Loucy (cell line): ENCODE results near the gene DAPK1.

Experiments
- H2AFZ ChIP-seq: fragments of 200-600 bp; sonication (generic); 2 replicates; pipeline ENCODE4 v1.6.0; 2016; ENCODE audit warnings: antibody characterized with exemption, mild to moderate bottlenecking, low read length, moderate library complexity
- H3F3A ChIP-seq: fragments of 200-600 bp; 2 replicates; pipeline ENCODE4 v1.6.0; 2016; ENCODE audit warnings: antibody characterized with exemption, low read depth, mild to moderate bottlenecking
- H3K27me3 ChIP-seq: fragments of 200-600 bp; sonication (generic); 2 replicates; pipeline ENCODE4 v1.6.1; 2014; ENCODE audit warnings: low read length, mild to moderate bottlenecking; ENCODE audit not compliant: insufficient read depth, poor library complexity, severe bottlenecking
- H3K36me3 ChIP-seq: fragments of 200-600 bp; sonication (generic); 2 replicates; pipeline ENCODE4 v1.6.1; 2016; ENCODE audit warnings: low read length; ENCODE audit not compliant: insufficient read depth
- H3K4me1 ChIP-seq: fragments of 200-600 bp; sonication (generic); 2 replicates; pipeline ENCODE4 v1.5.1; 2014; ENCODE audit warnings: low read length, mild to moderate bottlenecking; ENCODE audit not compliant: insufficient read depth, poor library complexity, severe bottlenecking
- H3K4me2 ChIP-seq: fragments of 200-600 bp; sonication (generic); 2 replicates; pipeline ENCODE4 v1.6.0; 2014; ENCODE audit warnings: antibody characterized with exemption, low read length, low read depth, mild to moderate bottlenecking; ENCODE audit not compliant: poor library complexity, severe bottlenecking
- H3K4me3 ChIP-seq: fragments of 200-600 bp; sonication (generic); 2 replicates; pipeline ENCODE4 v1.5.1; 2014; ENCODE audit warnings: low read length, mild to moderate bottlenecking, mixed read lengths; ENCODE audit not compliant: poor library complexity, severe bottlenecking
- H3K79me2 ChIP-seq: fragments of 200-600 bp; sonication (generic); 2 replicates; pipeline ENCODE4 v1.6.1; 2014; ENCODE audit warnings: low read length; ENCODE audit not compliant: insufficient read depth
- H3K9ac ChIP-seq: fragments of 200-600 bp; sonication (generic); 2 replicates; pipeline ENCODE4 v1.6.0; 2014; ENCODE audit warnings: mild to moderate bottlenecking, low read depth, low read length, moderate library complexity; ENCODE audit not compliant: poor library complexity, severe bottlenecking
- H3K9me2 ChIP-seq: fragments of 200-600 bp; sonication (generic); replicated peaks from 2 replicates; pipeline ENCODE4 v1.6.1; 2016; ENCODE audit warnings: low read depth, low read length, mixed read lengths
- H3K9me3 ChIP-seq: fragments of 200-600 bp; sonication (generic); 2 replicates; pipeline ENCODE4 v1.6.1; 2014; ENCODE audit warnings: mild to moderate bottlenecking, antibody characterized with exemption, low read length, low read depth; ENCODE audit not compliant: insufficient read depth
- H4K20me1 ChIP-seq: fragments of 200-600 bp; sonication (generic); 2 replicates; pipeline ENCODE4 v1.6.0; 2014; ENCODE audit warnings: antibody characterized with exemption, low read length, mild to moderate bottlenecking; ENCODE audit not compliant: insufficient read depth, poor library complexity, severe bottlenecking
- EZH2phosphoT487 ChIP-seq: fragments of 200-600 bp; IDR thresholded peaks from 2 replicates; pipeline ENCODE4 v1.6.1; 2018; ENCODE audit warnings: antibody characterized with exemption, mild to moderate bottlenecking, moderate library complexity, borderline replicate concordance
- TF ChIP-seq, protein P1 (sequence below): fragments of 200-600 bp; sonication (generic); conservative IDR thresholded peaks from 2 replicates; pipeline ENCODE4 v1.5.1; 2014; ENCODE audit warnings: mild to moderate bottlenecking, antibody characterized with exemption, low read length

Gene DAPK1

DNA sequence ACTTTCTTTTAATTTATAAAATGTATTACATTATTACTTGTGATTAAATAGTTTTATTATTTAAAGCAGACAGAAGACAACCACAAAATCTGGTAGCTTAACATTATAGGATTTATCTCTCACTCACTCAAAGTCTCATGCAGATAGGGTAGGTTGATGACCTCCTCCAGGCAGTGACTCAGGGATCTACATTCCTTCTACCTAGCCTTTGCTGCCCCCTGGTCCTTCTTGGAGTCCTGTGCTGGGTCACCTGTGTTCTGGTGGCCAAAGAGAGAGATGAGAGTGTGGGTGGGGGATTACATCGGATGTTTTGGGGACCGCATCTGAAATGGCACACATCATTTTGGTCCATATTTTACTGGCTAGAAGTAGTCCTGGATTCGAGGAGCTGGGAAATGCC lies 132.6 kb downstream of the DAPK1 start:
- Histone ChIP-seq H3K4me1 (no peaks in the 10 kb centered on the region), H2AFZ (no peak overlapping the region), H3K36me3 (no peaks in the 10 kb centered on the region), H3K79me2 (no peaks in the 10 kb centered on the region), H3K9ac (no peak overlapping the region), H3K27me3 (no peaks in the 10 kb centered on the region), H3K9me2 (no peaks in the 10 kb centered on the region), H3K4me3 (no peak overlapping the region), H3F3A (no peaks in the 10 kb centered on the region), H4K20me1 (no peaks in the 10 kb centered on the region), H3K4me2 (no peak overlapping the region), H3K9me3 (no peaks in the 10 kb centered on the region)
- TF ChIP-seq EZH2phosphoT487: no peak
- TF ChIP-seq, protein P1, sequence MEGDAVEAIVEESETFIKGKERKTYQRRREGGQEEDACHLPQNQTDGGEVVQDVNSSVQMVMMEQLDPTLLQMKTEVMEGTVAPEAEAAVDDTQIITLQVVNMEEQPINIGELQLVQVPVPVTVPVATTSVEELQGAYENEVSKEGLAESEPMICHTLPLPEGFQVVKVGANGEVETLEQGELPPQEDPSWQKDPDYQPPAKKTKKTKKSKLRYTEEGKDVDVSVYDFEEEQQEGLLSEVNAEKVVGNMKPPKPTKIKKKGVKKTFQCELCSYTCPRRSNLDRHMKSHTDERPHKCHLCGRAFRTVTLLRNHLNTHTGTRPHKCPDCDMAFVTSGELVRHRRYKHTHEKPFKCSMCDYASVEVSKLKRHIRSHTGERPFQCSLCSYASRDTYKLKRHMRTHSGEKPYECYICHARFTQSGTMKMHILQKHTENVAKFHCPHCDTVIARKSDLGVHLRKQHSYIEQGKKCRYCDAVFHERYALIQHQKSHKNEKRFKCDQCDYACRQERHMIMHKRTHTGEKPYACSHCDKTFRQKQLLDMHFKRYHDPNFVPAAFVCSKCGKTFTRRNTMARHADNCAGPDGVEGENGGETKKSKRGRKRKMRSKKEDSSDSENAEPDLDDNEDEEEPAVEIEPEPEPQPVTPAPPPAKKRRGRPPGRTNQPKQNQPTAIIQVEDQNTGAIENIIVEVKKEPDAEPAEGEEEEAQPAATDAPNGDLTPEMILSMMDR: no peak

DNA sequence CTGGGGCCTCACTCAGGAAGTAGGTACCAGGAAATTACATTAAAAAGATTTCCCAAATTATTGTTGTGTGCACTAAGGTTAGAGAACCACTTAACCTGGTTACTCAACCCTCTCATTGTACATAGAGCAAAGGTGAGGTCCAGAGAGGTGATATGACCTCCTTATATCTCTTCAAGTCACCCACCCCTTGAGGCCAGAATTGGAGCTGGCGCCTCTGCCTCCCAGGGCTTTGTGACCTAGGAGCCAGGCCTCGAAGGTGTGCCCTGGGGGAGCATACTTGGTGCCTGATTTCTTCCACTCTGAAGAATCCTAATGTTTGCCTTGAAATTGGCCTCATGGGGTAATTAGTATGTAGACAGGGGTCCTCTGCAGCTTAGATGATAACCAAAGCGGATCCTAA lies 133.2 kb downstream of the DAPK1 start:
- Histone ChIP-seq H3F3A (no peaks in the 10 kb centered on the region), H2AFZ (no peak overlapping the region), H3K9me2 (no peaks in the 10 kb centered on the region), H3K27me3 (no peaks in the 10 kb centered on the region), H3K9ac (no peak overlapping the region), H3K4me3 (no peak overlapping the region), H3K79me2 (no peaks in the 10 kb centered on the region), H3K36me3 (no peaks in the 10 kb centered on the region), H3K4me2 (no peak overlapping the region), H4K20me1 (no peaks in the 10 kb centered on the region), H3K4me1 (no peaks in the 10 kb centered on the region), H3K9me3 (no peaks in the 10 kb centered on the region)
- TF ChIP-seq, protein P1: no peak
- no peak for TF ChIP-seq EZH2phosphoT487

DNA sequence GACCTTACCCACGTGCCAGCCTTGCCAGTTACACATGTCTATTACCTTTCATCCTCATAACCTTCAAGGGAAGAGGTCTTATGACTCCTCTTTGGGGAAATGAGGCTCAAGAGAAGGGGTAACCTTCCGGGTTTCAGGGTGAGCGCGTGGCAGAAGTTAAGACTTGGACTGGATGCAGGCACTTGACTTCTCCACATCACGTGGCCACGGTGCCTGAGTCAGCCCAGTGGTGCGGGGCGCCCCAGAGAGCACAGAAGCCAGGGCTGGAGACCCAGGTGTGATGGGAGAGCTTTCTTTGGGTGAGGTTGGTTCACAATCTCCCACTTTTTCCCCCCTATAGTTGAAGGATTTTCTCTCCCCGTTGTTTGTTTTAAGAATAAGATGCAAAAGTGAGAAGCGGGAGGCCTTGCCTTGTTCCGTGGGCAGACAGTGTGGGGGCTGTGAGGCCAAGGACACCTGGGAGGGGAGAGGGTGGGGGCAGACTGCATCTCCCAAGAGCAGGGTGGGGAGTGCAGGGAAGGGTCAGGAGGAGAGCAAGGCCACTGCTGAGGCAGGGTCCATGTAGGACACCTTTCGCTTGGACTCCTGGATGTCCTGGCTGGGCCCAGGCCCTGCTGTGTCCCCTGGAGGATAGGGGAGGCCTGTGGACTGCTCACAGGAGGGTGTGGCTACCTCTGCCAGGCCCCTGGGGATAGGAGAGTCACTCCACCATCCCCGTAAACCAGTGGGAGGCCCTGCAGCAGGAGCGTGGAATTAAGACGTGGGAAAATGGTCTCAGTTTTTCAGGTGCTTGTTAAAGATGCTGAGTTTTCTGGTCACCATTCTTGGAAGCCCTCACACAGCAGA lies 138.2 kb downstream of the DAPK1 start:
- H3F3A ChIP-seq: no peaks in the 10 kb centered on the region
- H3K9me3 ChIP-seq: no peaks in the 10 kb centered on the region
- TF ChIP-seq, protein P1: no peak
- H3K9ac ChIP-seq: no peak overlapping the region
- H3K36me3 ChIP-seq: no peaks in the 10 kb centered on the region; the same call in 1 of the 2 replicates
- H3K79me2 ChIP-seq: no peaks in the 10 kb centered on the region
- H4K20me1 ChIP-seq: no peaks in the 10 kb centered on the region
- H2AFZ ChIP-seq: no peak overlapping the region
- no peaks in the 10 kb centered on the region for H3K4me1 ChIP-seq
- no peaks in the 10 kb centered on the region for H3K27me3 ChIP-seq
- H3K9me2 ChIP-seq: no peaks in the 10 kb centered on the region
- H3K4me2 ChIP-seq: no peak overlapping the region
- no peak overlapping the region for H3K4me3 ChIP-seq
